HCT116 (cell line): ENCODE measurements around the gene MTFR2. TPM values are rescaled to one million over a fixed set of nuclear protein-coding genes. Genes with fewer than 3 reads are reported as not detected.

Source experiments
- ATAC-seq: fragments of 200-7000 bp; cut with Tn5 transposase; 2 replicates; pipeline ENCODE4 v1.9.1; 2020; ENCODE audit warnings: mild to moderate bottlenecking, moderate library complexity
- BruUV-seq: library from RNA; stranded (reverse); fragments of 400-500 nt; replicated peaks from 2 replicates; lab custom pipeline; 2021; lab: Mats Ljungman, UMichigan
- CTCF ChIA-PET: fragments of 300-600 bp; sonication (Branson Sonifier 250); formaldehyde crosslinking; loops from one replicate; lab custom pipeline; 2021; ENCODE audit warnings: antibody characterized with exemption; lab: Charles Lee
- POLR2A ChIA-PET: fragments of 300-600, 350-600 bp; sonication (Branson Sonifier 250); formaldehyde crosslinking; loops from one replicate; lab custom pipeline; 2021; ENCODE audit warnings: antibody characterized with exemption; lab: Charles Lee
- RAD21 ChIA-PET, 2 experiments: fragments of 300-600 bp; sonication (Branson Sonifier 250); formaldehyde crosslinking; loops; one replicate each; lab custom pipeline; 2023; ENCODE audit warnings: low total read pairs in 2 of 2; ENCODE audit not compliant: uncharacterized antibody in 2 of 2, unreplicated experiment in 2 of 2, low non-redundant PET in 1 of 2; lab: Charles Lee
- DNase-seq: peaks from one replicate; pipeline ENCODE4 v3.0.0-alpha.2; 2010; ENCODE audit warnings: low read depth, low spot score
- H2AFZ ChIP-seq: fragments of 200-600 bp; shearing (Covaris generic), sonication (generic); 2 replicates; pipeline ENCODE4 v1.6.1; 2017; ENCODE audit warnings: low read depth, mixed run types, mixed read lengths, antibody characterized with exemption, low read length; ENCODE audit not compliant: poor library complexity, severe bottlenecking
- H3K27ac ChIP-seq: 2 replicates; pipeline ENCODE4 v1.5.1; 2012; ENCODE audit warnings: low read depth, low read length
- H3K27me3 ChIP-seq: fragments of 200-600 bp; sonication (generic); 2 replicates; pipeline ENCODE4 v1.6.1; 2016; ENCODE audit warnings: mixed run types, low read length, mixed read lengths; ENCODE audit not compliant: insufficient read depth
- H3K36me3 ChIP-seq, 2 experiments: fragments of 200-500 bp in 1 of 2; fragments of 200-600 bp in 1 of 2; sonication (Bioruptor generic) in 1 of 2; sonication (generic) in 1 of 2; 2 replicates each; pipeline versions ENCODE4 v1.5.1 to v1.6.1; 2014 to 2016; ENCODE audit warnings: low read length in 2 of 2, inconsistent platforms in 1 of 2, mixed read lengths in 1 of 2, mixed run types in 1 of 2; ENCODE audit not compliant: insufficient read depth in 2 of 2, control insufficient read depth in 1 of 2
- H3K4me1 ChIP-seq, 2 experiments: fragments of 200-600 bp in 1 of 2; sonication (generic) in 1 of 2; 2 replicates each; pipeline versions ENCODE4 v1.5.1 to v1.6.1; 2012 to 2017; ENCODE audit warnings: low read length in 2 of 2, inconsistent platforms in 1 of 2, mild to moderate bottlenecking in 1 of 2, mixed read lengths in 1 of 2, mixed run types in 1 of 2, moderate library complexity in 1 of 2; ENCODE audit not compliant: insufficient read depth in 2 of 2, control insufficient read depth in 1 of 2
- H3K4me2 ChIP-seq: fragments of 200-600 bp; sonication (generic); 2 replicates; pipeline ENCODE4 v1.6.1; 2017; ENCODE audit warnings: mixed run types, low read length, mixed read lengths
- H3K4me3 ChIP-seq, 2 experiments: fragments of 200-600 bp in 1 of 2; sonication (generic) in 1 of 2; replicated peaks in 1 of 2; 2 replicates each; pipeline ENCODE4 v1.5.1; 2011 to 2016; ENCODE audit warnings: low read length in 2 of 2, control low read depth in 1 of 2, low read depth in 1 of 2, mild to moderate bottlenecking in 1 of 2, mixed read lengths in 1 of 2, mixed run types in 1 of 2
- H3K79me2 ChIP-seq: fragments of 200-600 bp; sonication (generic); 2 replicates; pipeline ENCODE4 v1.6.1; 2017; ENCODE audit warnings: mild to moderate bottlenecking, mixed run types, low read length, moderate library complexity, mixed read lengths; ENCODE audit not compliant: insufficient read depth
- H3K9ac ChIP-seq: fragments of 200-600 bp; sonication (generic); 2 replicates; pipeline ENCODE4 v1.6.1; 2016; ENCODE audit warnings: low read length, mixed read lengths
- H3K9me2 ChIP-seq: fragments of 200-600 bp; sonication (generic), shearing (Covaris generic); 2 replicates; pipeline ENCODE4 v1.6.1; 2017; ENCODE audit warnings: mixed run types, mild to moderate bottlenecking, moderate library complexity; ENCODE audit not compliant: insufficient read depth
- H3K9me3 ChIP-seq, 2 experiments: fragments of 200-500 bp in 1 of 2; fragments of 200-600 bp in 1 of 2; sonication (Bioruptor generic) in 1 of 2; sonication (generic) in 1 of 2; 2 replicates each; pipeline ENCODE4 v1.6.1; 2014 to 2017; ENCODE audit warnings: low read length in 2 of 2, mixed read lengths in 2 of 2, inconsistent platforms in 1 of 2, low read depth in 1 of 2, mild to moderate bottlenecking in 1 of 2, mixed run types in 1 of 2, moderate library complexity in 1 of 2; ENCODE audit not compliant: control insufficient read depth in 1 of 2, insufficient read depth in 1 of 2
- H4K20me1 ChIP-seq: fragments of 200-600 bp; sonication (generic), shearing (Covaris generic); 2 replicates; pipeline ENCODE4 v1.6.1; 2017; ENCODE audit warnings: mixed run types, mild to moderate bottlenecking, moderate library complexity; ENCODE audit not compliant: insufficient read depth
- ATF3 ChIP-seq: IDR thresholded peaks from 2 replicates; pipeline ENCODE4 v1.6.1; 2012
- CBX3 ChIP-seq: IDR thresholded peaks from 2 replicates; pipeline ENCODE4 v1.6.1; 2012; ENCODE audit warnings: low read depth
- CTCF ChIP-seq, 3 experiments: fragments of 200-600 bp in 1 of 3; sonication (generic) in 1 of 3; IDR thresholded peaks in 2 of 3; conservative IDR thresholded peaks in 1 of 3; 2 replicates each; pipeline ENCODE4 v1.5.1; 2012 to 2017; ENCODE audit warnings: low read depth in 2 of 3, low read length in 2 of 3, antibody characterized with exemption in 1 of 3, borderline replicate concordance in 1 of 3, control low read depth in 1 of 3, mild to moderate bottlenecking in 1 of 3, mixed read lengths in 1 of 3, mixed run types in 1 of 3, moderate library complexity in 1 of 3; ENCODE audit not compliant: insufficient read depth in 1 of 3
- EGR1 ChIP-seq: IDR thresholded peaks from 2 replicates; pipeline ENCODE4 v1.6.1; 2012; ENCODE audit warnings: low read depth
- EZH2 ChIP-seq: fragments of 200-600 bp; sonication (generic); IDR thresholded peaks from 2 replicates; pipeline ENCODE4 v1.6.1; 2017; ENCODE audit warnings: antibody characterized with exemption, mixed run types
- FOSL1 ChIP-seq: IDR thresholded peaks from 2 replicates; pipeline ENCODE4 v1.6.1; 2012; ENCODE audit warnings: low read depth
- MAX ChIP-seq: IDR thresholded peaks from 2 replicates; pipeline ENCODE4 v1.6.1; 2012
- POLR2A ChIP-seq: IDR thresholded peaks from 2 replicates; pipeline ENCODE4 v1.7.0; 2011; ENCODE audit warnings: borderline replicate concordance; ENCODE audit not compliant: insufficient read depth, insufficient read length; ENCODE audit errors: extremely low read depth
- POLR2AphosphoS5 ChIP-seq: IDR thresholded peaks from 2 replicates; pipeline ENCODE4 v1.6.1; 2011; ENCODE audit warnings: mild to moderate bottlenecking, low read depth, low read length, moderate library complexity
- SIN3A ChIP-seq: IDR thresholded peaks from 2 replicates; pipeline ENCODE4 v1.6.1; 2012; ENCODE audit warnings: low read depth
- SRF ChIP-seq: IDR thresholded peaks from 2 replicates; pipeline ENCODE4 v1.6.1; 2012; ENCODE audit warnings: low read depth
- TCF7L2 ChIP-seq: IDR thresholded peaks from 2 replicates; pipeline ENCODE4 v1.7.0; 2011; ENCODE audit warnings: borderline replicate concordance, inconsistent platforms; ENCODE audit not compliant: insufficient read depth, insufficient read length; ENCODE audit errors: extremely low read depth
- YY1 ChIP-seq: IDR thresholded peaks from 2 replicates; pipeline ENCODE4 v1.6.1; 2011; ENCODE audit warnings: low read length, low read depth, moderate library complexity, mild to moderate bottlenecking; ENCODE audit not compliant: insufficient replicate concordance; ENCODE audit errors: extremely low read depth
- ZFX ChIP-seq: fragments of 450-650 bp; IDR thresholded peaks from 2 replicates; pipeline ENCODE4 v1.6.1; 2017
- intact Hi-C: fragments of 100-400 bp; cut with micrococcal nuclease; formaldehyde crosslinking; loops from 2 replicates; pipeline ENCODE4 v1.10.0; 2022
- total RNA-seq: library from RNA; stranded (reverse); gene quantifications from one replicate; pipeline ENCODE4 v1.2.1, GENCODE V29; 2021; ENCODE audit not compliant: unreplicated experiment

Gene MTFR2
- total RNA-seq, 1 experiment from 2014 or later = 13.2 TPM

- CTCF ChIA-PET = no interaction called here
- POLR2A ChIA-PET = no interaction called here
- no peak for ATAC-seq
- Histone ChIP-seq H3K27me3 (no peaks in the 10 kb centered on the region), H3K4me3 (no peak overlapping the region), H3K27ac (no peak overlapping the region), H2AFZ (no peak overlapping the region), H3K9me3 (no peaks in the 10 kb centered on the region), H3K4me1 (no peaks in the 10 kb centered on the region), H3K36me3 (peaks cover 4 to 15% of the 10 kb centered on the region in 2 experiments; a peak in 2 of 4 replicates), H3K9me2 (no peaks in the 10 kb centered on the region), H3K4me2 (no peak overlapping the region), H3K79me2 (no peaks in the 10 kb centered on the region), H4K20me1 (no peaks in the 10 kb centered on the region), H3K9ac (no peak overlapping the region)
- BruUV-seq = no TSS peak
- RAD21 ChIA-PET = no interaction called here
- DNase-seq = no peak
- intact Hi-C loops = no loop called here
- TF ChIP-seq TCF7L2 (no peak), EZH2 (no peak), POLR2A (no peak), SRF (no peak), CBX3 (no peak), EGR1 (no peak), ZFX (no peak), SIN3A (no peak)
- TF ChIP-seq, all 23 proteins: peak for 0
Measured at GRCh38 chr6:136235233-136235564, 14.9 kb downstream of the MTFR2 start.

GRCh38 chr6:136232701-136233100 lies 17.4 kb downstream of the MTFR2 start:
- H3K9ac ChIP-seq = no peak overlapping the region
- TF ChIP-seq EZH2 (no peak), ATF3 (no peak), MAX (no peak), POLR2AphosphoS5 (no peak), CTCF (IDR thresholded peaks at IDR 0.05 in 2 of 3, conservative IDR thresholded peaks at IDR 0.05 in 1 of 3; ENCODE audit: borderline replicate concordance in 1 of 3, insufficient read depth in 1 of 3, low read depth in 2 of 3, low read length in 2 of 3) (no peak), TCF7L2 (no peak), YY1 (no peak), FOSL1 (no peak), SRF (no peak), EGR1 (no peak)
- TF ChIP-seq, all 23 proteins: peak for 0
- DNase-seq (no peak), ATAC-seq (no peak)
- Histone ChIP-seq H3K4me2 (no peak overlapping the region), H4K20me1 (no peaks in the 10 kb centered on the region), H3K36me3 (no peaks in the 10 kb centered on the region; a peak in 1 of 4 replicates), H3K27ac (no peak overlapping the region), H3K27me3 (no peaks in the 10 kb centered on the region), H3K79me2 (no peaks in the 10 kb centered on the region), H3K4me3 (no peak overlapping the region), H3K4me1 (no peaks in the 10 kb centered on the region), H3K9me2 (no peaks in the 10 kb centered on the region), H3K9me3 (no peaks in the 10 kb centered on the region), H2AFZ (no peak overlapping the region)
- ChIA-PET CTCF (no interaction called here), POLR2A (no interaction called here), RAD21 (no interaction called here)
- intact Hi-C loops = no loop called here
- no TSS peak for BruUV-seq
